Fibroblast of lung (primary cell): Measurements from ENCODE around the gene CAPN2. TPM values are rescaled to one million over a fixed set of nuclear protein-coding genes. Genes with fewer than 3 reads are reported as not detected.

Experiments
- DNase-seq, 2 donors: peaks; one replicate each; pipeline versions ENCODE4 v3.0.0 to v3.0.0-alpha.2; 2010; ENCODE audit warnings: low read depth in 2 of 2
- H2AFZ ChIP-seq: 2 replicates; pipeline ENCODE4 v1.5.1; 2012; ENCODE audit warnings: low read length, control low read depth, inconsistent platforms
- H3K27ac ChIP-seq: 2 replicates; pipeline ENCODE4 v1.5.1; 2011; ENCODE audit warnings: low read length, control low read depth; ENCODE audit not compliant: insufficient read depth
- H3K27me3 ChIP-seq: 2 replicates; pipeline ENCODE4 v1.5.1; 2011; ENCODE audit warnings: mild to moderate bottlenecking, low read length; ENCODE audit not compliant: control insufficient read depth, insufficient read depth
- H3K36me3 ChIP-seq: 2 replicates; pipeline ENCODE4 v1.5.1; 2011; ENCODE audit warnings: low read length; ENCODE audit not compliant: control insufficient read depth, insufficient read depth
- H3K4me1 ChIP-seq: 2 replicates; pipeline ENCODE4 v1.5.1; 2011; ENCODE audit warnings: low read length; ENCODE audit not compliant: control insufficient read depth, insufficient read depth; ENCODE audit errors: extremely low read depth
- H3K4me2 ChIP-seq: 2 replicates; pipeline ENCODE4 v1.5.1; 2011; ENCODE audit warnings: low read length, control low read depth; ENCODE audit not compliant: insufficient read depth; ENCODE audit errors: extremely low read depth
- H3K4me3 ChIP-seq, 4 experiments: fragments of 200-600 bp in 1 of 4; sonication (generic) in 1 of 4; replicated peaks in 1 of 4; 2 replicates each; pipeline ENCODE4 v1.5.1; 2011 to 2016; ENCODE audit warnings: low read length in 4 of 4, low read depth in 3 of 4, mild to moderate bottlenecking in 3 of 4, control low read depth in 2 of 4, inconsistent platforms in 1 of 4, mixed read lengths in 1 of 4; ENCODE audit not compliant: insufficient read depth in 1 of 4; ENCODE audit errors: control extremely low read depth in 1 of 4
- H3K79me2 ChIP-seq: 2 replicates; pipeline ENCODE4 v1.5.1; 2012; ENCODE audit warnings: mild to moderate bottlenecking, low read length, inconsistent platforms; ENCODE audit not compliant: control insufficient read depth, insufficient read depth
- H3K9ac ChIP-seq: 2 replicates; pipeline ENCODE4 v1.5.1; 2011; ENCODE audit warnings: mild to moderate bottlenecking, low read length, control low read depth; ENCODE audit not compliant: insufficient read depth
- H3K9me3 ChIP-seq: 2 replicates; pipeline ENCODE4 v1.5.1; 2012; ENCODE audit warnings: low read depth, low read length; ENCODE audit not compliant: control insufficient read depth, insufficient read depth
- H4K20me1 ChIP-seq: 2 replicates; pipeline ENCODE4 v1.5.1; 2011; ENCODE audit warnings: low read length; ENCODE audit not compliant: control insufficient read depth, insufficient read depth; ENCODE audit errors: extremely low read depth
- CTCF ChIP-seq, 2 donors: IDR thresholded peaks in 1 of 2; conservative IDR thresholded peaks in 1 of 2; 1 replicate in 1 of 2; 2 replicates in 1 of 2; pipeline ENCODE4 v1.5.1; 2011 to 2012; ENCODE audit warnings: low read length in 2 of 2, control low read depth in 1 of 2, inconsistent platforms in 1 of 2, low read depth in 1 of 2, mild to moderate bottlenecking in 1 of 2
- EZH2 ChIP-seq: IDR thresholded peaks from 2 replicates; pipeline ENCODE4 v1.5.1; 2012; ENCODE audit warnings: low read length, control low read depth, mild to moderate bottlenecking; ENCODE audit errors: missing control alignments
- polyA plus RNA-seq, 2 donors: library from polyadenylated mRNA; depleted of rRNA in 1 of 2; stranded (reverse) in 1 of 2; unstranded in 1 of 2; fragments of >200 nt; gene quantifications; 2 replicates each; pipeline ENCODE4 v1.2.1, GENCODE V29; 2011 to 2012; ENCODE audit warnings: missing spikeins in 1 of 2
- total RNA-seq: library from RNA; depleted of rRNA; stranded (reverse); fragments of >200 nt; gene quantifications from 2 replicates; pipeline ENCODE4 v1.2.1, GENCODE V29; 2014

Gene CAPN2
- total and polyA plus RNA-seq, 2 donors (not counting 1 experiment from before 2014, with no cell fraction given): 387 to 488 TPM

GRCh38 chr1:223811634-223812101 lies 99.3 kb downstream of the CAPN2 start:
- H3K27ac ChIP-seq: no peak overlapping the region
- H3K9me3 ChIP-seq: no peaks in the 10 kb centered on the region
- H2AFZ ChIP-seq: no peak overlapping the region
- peaks cover 9% of the 10 kb centered on the region for H3K79me2 ChIP-seq
- H4K20me1 ChIP-seq: no peaks in the 10 kb centered on the region
- H3K9ac ChIP-seq: no peak overlapping the region
- peaks cover 1% of the 10 kb centered on the region for H3K36me3 ChIP-seq
- no peaks in the 10 kb centered on the region for H3K27me3 ChIP-seq
- no peak overlapping the region for H3K4me3 ChIP-seq
- peak; percentile 37 to 69 for DNase-seq
- TF ChIP-seq CTCF (conservative IDR thresholded peaks at IDR 0.05 in 1 of 2, IDR thresholded peaks at IDR 0.05 in 1 of 2; ENCODE audit: low read depth in 1 of 2, low read length in 2 of 2) (peak; percentile 21 to 52), EZH2 (no peak)
- H3K4me1 ChIP-seq: no peaks in the 10 kb centered on the region
- H3K4me2 ChIP-seq: no peak overlapping the region

GRCh38 chr1:223813645-223814044 lies 101.3 kb downstream of the CAPN2 start:
- no peak overlapping the region for H3K27ac ChIP-seq
- no peaks in the 10 kb centered on the region for H4K20me1 ChIP-seq
- TF ChIP-seq EZH2: no peak
- TF ChIP-seq CTCF (conservative IDR thresholded peaks at IDR 0.05 in 1 of 2, IDR thresholded peaks at IDR 0.05 in 1 of 2; ENCODE audit: low read depth in 1 of 2, low read length in 2 of 2): no peak
- H3K36me3 ChIP-seq: peaks cover 1% of the 10 kb centered on the region
- H3K27me3 ChIP-seq: no peaks in the 10 kb centered on the region
- H3K4me1 ChIP-seq: no peaks in the 10 kb centered on the region
- H3K79me2 ChIP-seq: peaks cover 11% of the 10 kb centered on the region
- no peak for DNase-seq
- H2AFZ ChIP-seq: no peak overlapping the region
- H3K4me2 ChIP-seq: no peak overlapping the region
- no peaks in the 10 kb centered on the region for H3K9me3 ChIP-seq
- no peak overlapping the region for H3K9ac ChIP-seq
- no peak overlapping the region for H3K4me3 ChIP-seq

- TF ChIP-seq EZH2: no peak
- TF ChIP-seq CTCF (conservative IDR thresholded peaks at IDR 0.05 in 1 of 2, IDR thresholded peaks at IDR 0.05 in 1 of 2; ENCODE audit: low read depth in 1 of 2, low read length in 2 of 2): no peak
- peaks cover 1% of the 10 kb centered on the region for H3K36me3 ChIP-seq
- no peak overlapping the region for H3K4me2 ChIP-seq
- no peaks in the 10 kb centered on the region for H4K20me1 ChIP-seq
- H3K9ac ChIP-seq: no peak overlapping the region
- H3K27me3 ChIP-seq: no peaks in the 10 kb centered on the region
- no peak for DNase-seq
- H2AFZ ChIP-seq: no peak overlapping the region
- H3K4me3 ChIP-seq: no peak overlapping the region
- H3K4me1 ChIP-seq: no peaks in the 10 kb centered on the region
- peaks cover 13% of the 10 kb centered on the region for H3K79me2 ChIP-seq
- H3K27ac ChIP-seq: no peak overlapping the region
- no peaks in the 10 kb centered on the region for H3K9me3 ChIP-seq
These were observed 102.9 kb downstream of the CAPN2 start for GRCh38 chr1:223815020-223815853.
